ENCODE measurements around the gene VASP. TPM values are rescaled to one million over a fixed set of nuclear protein-coding genes. Genes with fewer than 3 reads are reported as not detected.

The VASP gene
- total RNA-seq, 1 experiment from 2014 or later: 144 TPM

- TF ChIP-seq PRDM15 (CRISPR knock-in tag; IDR thresholded peaks at IDR 0.05) (no peak), ATF2 (CRISPR knock-in tag; IDR thresholded peaks at IDR 0.05; ENCODE audit: borderline replicate concordance, low read depth) (no peak), ZNF423 (CRISPR knock-in tag; IDR thresholded peaks at IDR 0.05) (no peak), E2F5 (CRISPR knock-in tag; IDR thresholded peaks at IDR 0.05) (peak; percentile 79; the same call in 1 of the 2 replicates), SP1 (CRISPR knock-in tag; conservative IDR thresholded peaks at IDR 0.05) (peak; percentile 60), NFATC4 (CRISPR knock-in tag; IDR thresholded peaks at IDR 0.05) (no peak), ELF4 (CRISPR knock-in tag; IDR thresholded peaks at IDR 0.05; ENCODE audit: low read depth) (0 out of 2 replicates have a peak, but pooled peaks have one; percentile 63), ZNF219 (CRISPR knock-in tag; IDR thresholded peaks at IDR 0.05; ENCODE audit: borderline replicate concordance) (peak; percentile 91), MYBL2 (CRISPR knock-in tag; IDR thresholded peaks at IDR 0.05) (peak; percentile 86), GTF2I (CRISPR knock-in tag; conservative IDR thresholded peaks at IDR 0.05) (no peak), CBFB (CRISPR knock-in tag; IDR thresholded peaks at IDR 0.05; ENCODE audit: low read depth) (peak; percentile 50; the same call in 1 of the 2 replicates), ZSCAN18 (CRISPR knock-in tag; IDR thresholded peaks at IDR 0.05) (no peak), CREM (CRISPR knock-in tag; IDR thresholded peaks at IDR 0.05) (no peak), MLX (CRISPR knock-in tag; IDR thresholded peaks at IDR 0.05) (peak; percentile 44; the same call in 1 of the 2 replicates), EMX1 (CRISPR knock-in tag; IDR thresholded peaks at IDR 0.05) (no peak), CTCF (IDR thresholded peaks at IDR 0.05) (no peak), FOXP4 (CRISPR knock-in tag; IDR thresholded peaks at IDR 0.05) (peak; percentile 96), NFE2L1 (CRISPR knock-in tag; IDR thresholded peaks at IDR 0.05) (peak; percentile 77), TEAD1 (CRISPR knock-in tag; IDR thresholded peaks at IDR 0.05) (peak; percentile 94), JUN (CRISPR knock-in tag; IDR thresholded peaks at IDR 0.05) (peak; percentile 67; the same call in 1 of the 2 replicates), ZNF416 (CRISPR knock-in tag; IDR thresholded peaks at IDR 0.05) (no peak), E2F4 (CRISPR knock-in tag; IDR thresholded peaks at IDR 0.05; ENCODE audit: borderline replicate concordance, low read depth) (0 out of 2 replicates have a peak, but pooled peaks have one; percentile 75), ZNF396 (CRISPR knock-in tag; IDR thresholded peaks at IDR 0.05; ENCODE audit: borderline replicate concordance) (no peak), HMGXB4 (CRISPR knock-in tag; IDR thresholded peaks at IDR 0.05) (0 out of 2 replicates have a peak, but pooled peaks have one; percentile 47)
Measured at GRCh38 chr19:45496349-45496953, 10.8 kb upstream of the VASP start (continued).

Measured in WTC11 (cell line).